ENCODE results near the gene PAQR8.
A peak's percentile ranks its signal among the peaks of the same experiment; 100 is the strongest.

The PAQR8 gene

GRCh38 chr6:52351879-52352238 lies 10.1 kb upstream of the PAQR8 start:
- DNase-seq, result no peak

GRCh38 chr6:52352239-52353018 lies 9.5 kb upstream of the PAQR8 start:
- no peak for DNase-seq

GRCh38 chr6:52356017-52356416 lies 5.9 kb upstream of the PAQR8 start:
- DNase-seq, result no peak

GRCh38 chr6:52359403-52359802 lies 2.5 kb upstream of the PAQR8 start:
- DNase-seq, result no peak

GRCh38 chr6:52360028-52360427 lies 1.9 kb upstream of the PAQR8 start:
- no peak for DNase-seq

DNA sequence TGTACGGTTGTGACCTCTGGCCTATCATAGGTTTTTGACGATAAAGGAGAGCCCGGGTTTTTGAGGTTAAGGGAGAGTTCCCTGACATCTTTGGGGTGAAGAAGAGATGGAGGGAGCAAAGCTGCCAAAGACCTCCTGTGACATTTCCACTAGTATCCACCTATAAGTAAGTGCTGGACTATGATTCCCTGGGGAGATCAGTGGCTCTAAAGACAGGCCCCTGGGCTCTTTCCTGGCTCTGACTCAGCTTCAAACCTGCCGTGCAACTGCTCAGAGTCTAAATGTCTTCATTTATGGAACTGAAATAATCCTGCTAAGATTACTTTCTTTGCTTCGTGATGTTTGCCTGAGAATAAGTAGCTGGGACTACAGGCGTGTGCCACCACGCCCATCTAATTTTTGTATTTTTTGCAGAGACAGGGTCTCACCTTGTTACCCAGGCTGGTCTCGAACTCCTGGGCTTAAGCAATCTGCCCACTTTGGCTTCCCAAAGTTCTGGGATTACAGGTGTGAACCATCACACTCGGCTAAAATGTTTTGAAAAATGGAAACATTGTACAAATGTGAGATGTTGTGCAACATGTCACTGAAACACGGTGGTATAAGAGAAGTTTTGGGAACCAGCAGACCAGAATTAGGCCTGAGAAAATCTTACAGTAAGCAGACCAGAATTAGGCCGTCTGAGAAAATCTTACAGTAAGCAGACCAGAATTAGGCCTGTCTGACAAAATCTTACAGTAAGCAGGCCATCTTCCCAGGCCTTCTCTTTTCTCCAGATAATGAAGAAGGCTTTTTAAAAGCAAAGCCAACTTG lies 1.1 kb upstream of the PAQR8 start:
- no peak for DNase-seq

GRCh38 chr6:52361414-52361944 lies 472 bp upstream of the PAQR8 start:
- DNase-seq, result peak; percentile 29

- DNase-seq, result peak; percentile 54
These were observed 684 bp downstream of the PAQR8 start for GRCh38 chr6:52362443-52363227.

DNA sequence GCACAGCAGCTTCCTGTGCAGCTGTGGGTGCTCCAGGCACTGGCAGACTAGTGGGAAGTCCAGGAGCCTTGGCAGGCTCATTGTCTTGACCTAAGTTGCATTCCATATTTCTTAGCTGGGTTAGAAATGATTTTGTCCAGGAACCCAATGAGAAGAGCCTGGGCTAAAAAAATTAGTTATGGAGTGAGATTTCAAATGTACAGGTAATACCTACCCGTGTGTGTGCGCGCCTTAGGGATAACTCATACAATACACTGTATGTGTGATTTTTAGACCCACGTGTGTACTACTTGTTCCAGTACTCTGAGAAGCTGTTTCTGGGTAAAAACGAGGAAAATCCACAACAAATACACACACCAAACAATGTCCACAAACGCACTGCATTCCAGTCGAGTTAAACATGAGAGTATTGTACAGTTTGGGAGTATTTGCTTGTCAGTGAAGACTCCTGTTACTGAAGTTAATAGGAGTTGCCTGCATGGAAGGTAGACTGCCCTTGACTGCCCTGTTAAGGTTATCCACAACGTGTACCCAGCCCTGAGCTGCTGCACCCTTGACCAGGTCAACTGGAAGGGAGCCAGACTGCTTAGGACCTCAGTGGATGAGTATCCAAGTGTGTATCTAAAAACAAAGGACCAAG lies 1.4 kb downstream of the PAQR8 start:
- no peak for DNase-seq

DNA sequence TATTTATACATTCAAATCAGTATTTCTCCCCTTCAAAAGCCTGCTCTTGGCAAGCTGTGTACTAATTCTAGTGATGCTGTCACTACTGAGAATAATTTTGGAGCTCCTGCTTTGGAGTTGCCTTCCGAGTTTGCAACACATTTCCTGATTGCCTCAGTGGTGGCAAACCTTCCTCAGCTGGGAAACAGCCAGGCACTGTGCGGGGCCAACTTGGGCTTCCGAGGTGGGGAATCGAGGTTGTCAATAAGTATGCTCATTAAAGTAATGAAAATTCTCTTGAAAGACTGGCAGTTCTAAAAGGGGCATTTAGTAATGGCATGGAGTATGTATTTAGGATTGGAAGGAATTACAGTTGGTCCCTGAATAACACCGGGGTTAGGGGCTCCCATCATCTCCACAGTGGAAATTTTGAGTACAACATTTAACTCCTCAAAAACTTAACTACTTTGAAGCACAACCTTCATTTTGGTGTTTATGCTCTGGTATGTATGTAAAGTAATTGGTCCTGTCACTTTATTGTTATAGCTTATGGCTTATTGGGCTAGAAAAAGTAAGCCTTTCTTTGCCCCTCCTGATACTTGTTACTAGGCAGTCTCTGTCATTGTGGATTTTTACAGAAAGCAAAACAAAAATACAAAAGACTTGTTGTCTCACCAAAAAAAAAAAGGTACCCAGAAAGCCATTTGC lies 2.7 kb downstream of the PAQR8 start:
- DNase-seq, result no peak

DNA sequence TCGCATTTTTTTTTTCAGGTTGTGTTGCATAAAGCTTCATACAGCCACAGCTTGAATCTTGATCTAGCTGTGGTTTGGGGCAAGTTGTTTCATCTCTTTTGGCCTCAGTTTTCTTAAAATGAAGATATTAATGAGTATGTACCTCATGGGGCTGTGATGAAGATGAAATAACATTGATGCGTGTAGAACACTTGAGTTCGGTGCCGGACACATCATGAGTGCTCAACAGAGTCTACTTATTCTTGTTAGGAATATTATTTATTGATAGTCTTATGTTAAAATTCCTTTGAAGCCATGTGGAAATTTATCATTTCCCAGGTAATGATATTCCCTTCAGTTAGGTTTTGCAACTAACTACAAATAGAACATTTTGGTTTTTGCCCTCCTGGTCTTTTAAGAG lies 3.4 kb downstream of the PAQR8 start:
- DNase-seq, result no peak

- DNase-seq, result no peak
These were observed 4.1 kb downstream of the PAQR8 start for GRCh38 chr6:52365866-52366540.

DNA sequence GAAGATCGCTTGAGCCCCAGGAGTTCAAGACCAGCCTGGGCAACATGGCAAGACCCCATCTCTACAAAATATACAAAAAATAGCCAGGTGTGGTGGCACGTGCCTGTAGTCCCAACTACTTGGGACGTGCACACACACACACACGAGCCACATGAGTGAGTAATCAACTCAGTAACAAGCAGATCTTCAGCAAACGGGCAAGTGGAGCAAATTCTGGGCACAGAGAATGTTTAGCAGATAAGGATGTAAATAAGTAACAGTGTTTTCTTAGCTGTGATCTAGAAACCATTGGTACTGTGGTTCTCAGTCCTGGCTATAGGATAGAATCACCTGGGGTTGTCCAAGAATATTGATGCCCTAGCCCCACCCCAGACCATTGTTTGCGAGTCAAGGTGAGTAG lies 6.1 kb downstream of the PAQR8 start:
- DNase-seq, result no peak

GRCh38 chr6:52369234-52369633 lies 7.3 kb downstream of the PAQR8 start:
- no peak for DNase-seq

- DNase-seq, result no peak
These were observed 9.8 kb downstream of the PAQR8 start for GRCh38 chr6:52371656-52372191.

- no peak for DNase-seq
These were observed 11.3 kb downstream of the PAQR8 start for GRCh38 chr6:52373151-52373690.

DNA sequence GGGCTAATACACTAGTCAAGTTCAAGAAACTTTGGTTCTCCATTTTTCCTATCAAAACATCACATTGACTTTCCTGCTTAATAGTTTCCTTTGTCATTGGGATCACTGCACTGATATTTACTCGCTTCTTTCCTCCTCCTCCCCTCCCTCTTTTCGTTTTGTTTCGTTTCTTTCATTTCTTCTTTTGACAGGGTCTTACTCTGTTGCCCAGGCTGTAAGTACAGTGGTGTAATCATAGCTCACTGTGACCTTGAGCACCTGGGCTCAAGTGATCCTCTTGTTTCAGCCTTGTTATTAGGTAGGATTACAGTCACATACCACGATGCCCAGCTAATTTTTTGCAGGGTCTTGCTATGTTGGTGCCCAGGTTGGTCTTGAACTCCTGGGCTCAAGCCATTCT lies 12.3 kb downstream of the PAQR8 start:
- DNase-seq, result no peak

DNA sequence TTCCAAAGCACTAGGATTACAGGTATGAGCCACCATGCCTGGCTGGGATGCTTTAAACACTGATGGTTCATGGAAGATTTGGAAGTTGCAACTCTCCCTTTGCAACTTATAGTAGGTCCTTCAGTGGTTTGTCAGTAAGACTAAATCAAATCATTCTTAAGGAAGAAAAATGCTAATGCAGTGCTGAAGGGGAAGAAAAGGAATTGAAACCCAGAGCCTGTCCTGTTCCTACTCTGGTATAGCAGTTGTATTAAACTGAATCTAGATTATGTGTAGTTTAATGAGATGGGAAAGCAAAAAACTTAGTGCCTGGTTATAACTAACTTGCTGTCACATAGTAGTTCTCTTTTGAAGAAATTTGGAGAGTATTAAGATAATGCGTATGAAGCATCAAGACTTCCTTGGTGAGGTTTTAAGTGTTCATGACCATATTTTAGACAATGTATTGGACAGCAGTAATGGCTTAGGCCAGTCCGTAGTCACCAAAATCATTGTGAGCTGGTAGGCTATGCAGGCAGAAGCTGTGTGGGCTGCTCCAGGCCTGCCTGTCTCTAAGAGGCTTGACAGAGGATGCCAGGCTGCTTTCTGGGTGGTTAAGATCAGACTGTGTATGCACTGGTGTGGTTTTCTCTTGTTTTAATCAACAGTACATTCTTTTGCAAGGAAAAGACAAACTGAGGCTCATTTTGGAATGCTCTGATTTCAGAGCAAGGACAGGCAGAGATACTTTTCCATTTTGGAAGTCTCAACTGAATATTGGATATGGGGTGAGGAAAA lies 14.0 kb downstream of the PAQR8 start:
- DNase-seq, result no peak

- no peak for DNase-seq
These were observed 14.8 kb downstream of the PAQR8 start for GRCh38 chr6:52376763-52377162.

- DNase-seq, result no peak
These were observed 15.7 kb downstream of the PAQR8 start for GRCh38 chr6:52377538-52378221.

Measured in activated naive CD4-positive, alpha-beta T cell treated with Interleukin-2 at 50 U/mL for 16 hours (primary cell).